Kidney tubule cell (primary cell): ENCODE results near the gene SUN2.

Experiments used
- DNase-seq: peaks from one replicate; pipeline ENCODE4 v3.0.0-alpha.2; 2018; ENCODE audit warnings: low spot score

SUN2 gene

GRCh38 chr22:38735126-38735464 is 20.7 kb downstream of the SUN2 start:
- no peak for DNase-seq

- no peak for DNase-seq
Observed at GRCh38 chr22:38734421-38735100, 21.2 kb downstream of the SUN2 start.

GRCh38 chr22:38733724-38734381 is 21.9 kb downstream of the SUN2 start:
- no peak for DNase-seq

- peak; percentile 37 for DNase-seq
Observed at GRCh38 chr22:38733329-38733723, 22.5 kb downstream of the SUN2 start.

- DNase-seq = no peak
Observed at GRCh38 chr22:38732251-38732815, 23.5 kb downstream of the SUN2 start.

- DNase-seq = no peak
Observed at GRCh38 chr22:38731703-38732161, 24.1 kb downstream of the SUN2 start.

GRCh38 chr22:38730411-38730871 is 25.4 kb downstream of the SUN2 start:
- DNase-seq = no peak

GRCh38 chr22:38729946-38730345 is 25.9 kb downstream of the SUN2 start:
- no peak for DNase-seq

- no peak for DNase-seq
Observed at GRCh38 chr22:38728871-38729796, 26.7 kb downstream of the SUN2 start.

- DNase-seq = no peak
Observed at GRCh38 chr22:38727530-38728451, 28.0 kb downstream of the SUN2 start.

- DNase-seq = no peak
Observed at GRCh38 chr22:38727123-38727522, 28.7 kb downstream of the SUN2 start.

GRCh38 chr22:38725900-38726655 is 29.7 kb downstream of the SUN2 start:
- no peak for DNase-seq

GRCh38 chr22:38724926-38725571 is 30.7 kb downstream of the SUN2 start:
- peak; percentile 47 for DNase-seq

- DNase-seq = no peak
Observed at GRCh38 chr22:38724176-38724575, 31.6 kb downstream of the SUN2 start.

- DNase-seq = no peak
Observed at GRCh38 chr22:38721551-38721950, 34.2 kb downstream of the SUN2 start.

GRCh38 chr22:38720350-38720749 is 35.4 kb downstream of the SUN2 start:
- peak; percentile 67 for DNase-seq

GRCh38 chr22:38719196-38719595 is 36.6 kb downstream of the SUN2 start:
- DNase-seq = no peak

- peak; percentile 89 for DNase-seq
Observed at GRCh38 chr22:38718414-38718813, 37.4 kb downstream of the SUN2 start.

GRCh38 chr22:38717244-38717643 is 38.6 kb downstream of the SUN2 start:
- DNase-seq = no peak

- no peak for DNase-seq
Observed at GRCh38 chr22:38716826-38717225, 39.0 kb downstream of the SUN2 start.
